NCI-H345 treated with DMSO at 0.1 percent for 48 hours (cell line): Measurements from ENCODE around the gene CFAP46.
"Not testable (repeated sequence)": the region's sequence is repeated elsewhere in the genome, so short reads cannot be mapped to it uniquely, and the experiment has no call there.

ENCODE experiments used
- DNase-seq: peaks from one replicate; lab custom pipeline; 2025; ENCODE audit not compliant: unreplicated experiment; lab: John Stamatoyannopoulos, UW

The CFAP46 gene

GRCh38 chr10:132929480-132929879, 12.9 kb downstream of the CFAP46 start:
- DNase-seq, result no peak

GRCh38 chr10:132928261-132928660, 14.1 kb downstream of the CFAP46 start:
- no peak for DNase-seq

- DNase-seq, result no peak
These were observed 14.5 kb downstream of the CFAP46 start for GRCh38 chr10:132927824-132928223.

GRCh38 chr10:132926777-132927650, 15.4 kb downstream of the CFAP46 start:
- no peak for DNase-seq

- DNase-seq, result no peak
These were observed 16.3 kb downstream of the CFAP46 start for GRCh38 chr10:132926070-132926469.

- no peak for DNase-seq
These were observed 16.8 kb downstream of the CFAP46 start for GRCh38 chr10:132925614-132926013.

GRCh38 chr10:132925071-132925561, 17.3 kb downstream of the CFAP46 start:
- DNase-seq, result no peak

- DNase-seq, result no peak
These were observed 18.1 kb downstream of the CFAP46 start for GRCh38 chr10:132924046-132924952.

- DNase-seq, result not testable (repeated sequence)
These were observed 19.0 kb downstream of the CFAP46 start for GRCh38 chr10:132923384-132923783.

- no peak for DNase-seq
These were observed 19.5 kb downstream of the CFAP46 start for GRCh38 chr10:132922872-132923271.

- DNase-seq, result no peak
These were observed 20.3 kb downstream of the CFAP46 start for GRCh38 chr10:132921818-132922807.

GRCh38 chr10:132921086-132921485, 21.3 kb downstream of the CFAP46 start:
- DNase-seq, result no peak

- no peak for DNase-seq
These were observed 22.1 kb downstream of the CFAP46 start for GRCh38 chr10:132920101-132920925.

- DNase-seq, result no peak
These were observed 22.8 kb downstream of the CFAP46 start for GRCh38 chr10:132919374-132920100.

- no peak for DNase-seq
These were observed 23.6 kb downstream of the CFAP46 start for GRCh38 chr10:132918617-132919373.

- no peak for DNase-seq
These were observed 24.1 kb downstream of the CFAP46 start for GRCh38 chr10:132918264-132918616.

GRCh38 chr10:132916956-132917666, 25.3 kb downstream of the CFAP46 start:
- no peak for DNase-seq

GRCh38 chr10:132916421-132916841, 25.9 kb downstream of the CFAP46 start:
- DNase-seq, result no peak
